ENCODE results near the gene SAMD10. TPM values are rescaled to one million over a fixed set of nuclear protein-coding genes. Genes with fewer than 3 reads are reported as not detected.
"Not testable (repeated sequence)": the region's sequence is repeated elsewhere in the genome, so short reads cannot be mapped to it uniquely, and the experiment has no call there.

The SAMD10 gene
- total RNA-seq, 1 donor from 2014 or later, result 3.8 TPM

DNA sequence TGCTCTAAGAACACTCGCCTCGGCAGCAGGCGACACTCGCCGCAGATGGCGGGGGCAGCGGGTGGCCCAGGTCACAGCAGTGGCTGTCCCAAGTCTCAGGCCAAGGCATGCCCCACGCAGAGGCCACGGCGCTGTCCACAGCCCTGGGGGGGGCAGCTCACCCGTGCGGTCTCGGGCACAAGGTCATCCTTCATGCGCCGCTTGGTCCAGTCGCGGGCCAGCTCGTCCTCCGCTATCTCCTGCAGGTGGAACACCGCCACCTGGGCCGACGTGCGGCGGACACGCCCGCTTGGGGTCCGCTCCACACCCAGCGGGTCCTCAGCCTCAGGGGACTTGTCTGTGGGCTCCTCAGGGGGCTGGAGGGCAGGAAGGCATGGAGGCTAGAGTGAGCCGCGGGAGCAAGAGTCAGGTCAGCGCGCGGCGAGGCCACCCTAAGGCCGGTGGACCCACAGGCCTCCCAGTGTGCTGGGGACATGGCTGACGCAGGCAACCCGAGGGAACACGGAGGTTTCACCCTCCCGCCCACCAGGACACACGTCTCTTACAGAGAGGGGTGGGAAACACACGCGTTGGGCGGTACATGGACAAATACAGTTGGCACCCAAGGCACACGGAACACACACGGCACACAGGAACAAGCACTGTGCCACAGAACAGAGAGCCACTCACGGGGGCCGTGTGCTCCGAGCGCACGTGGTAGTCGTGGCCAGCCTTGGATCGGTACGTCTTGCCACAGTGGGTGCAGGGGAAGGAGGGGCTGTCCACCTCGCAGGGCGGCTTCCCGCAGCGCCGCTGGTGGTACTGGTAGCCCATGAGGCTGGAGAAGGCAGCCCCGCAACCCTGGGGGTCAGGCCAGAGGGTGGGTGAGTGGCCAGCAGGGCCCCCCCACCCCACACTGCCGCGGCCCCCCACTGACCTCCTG lies 16.8 kb downstream of the SAMD10 start:
- no peak overlapping the region for H3K27ac Mint-ChIP-seq (ENCODE audit: unreplicated experiment)
- H3K36me3 Mint-ChIP-seq (ENCODE audit: low read depth), result peaks cover 6% of the 10 kb centered on the region
- H3K4me1 Mint-ChIP-seq (ENCODE audit: low read depth), result peaks cover 9% of the 10 kb centered on the region
- TF ChIP-seq, protein P1, sequence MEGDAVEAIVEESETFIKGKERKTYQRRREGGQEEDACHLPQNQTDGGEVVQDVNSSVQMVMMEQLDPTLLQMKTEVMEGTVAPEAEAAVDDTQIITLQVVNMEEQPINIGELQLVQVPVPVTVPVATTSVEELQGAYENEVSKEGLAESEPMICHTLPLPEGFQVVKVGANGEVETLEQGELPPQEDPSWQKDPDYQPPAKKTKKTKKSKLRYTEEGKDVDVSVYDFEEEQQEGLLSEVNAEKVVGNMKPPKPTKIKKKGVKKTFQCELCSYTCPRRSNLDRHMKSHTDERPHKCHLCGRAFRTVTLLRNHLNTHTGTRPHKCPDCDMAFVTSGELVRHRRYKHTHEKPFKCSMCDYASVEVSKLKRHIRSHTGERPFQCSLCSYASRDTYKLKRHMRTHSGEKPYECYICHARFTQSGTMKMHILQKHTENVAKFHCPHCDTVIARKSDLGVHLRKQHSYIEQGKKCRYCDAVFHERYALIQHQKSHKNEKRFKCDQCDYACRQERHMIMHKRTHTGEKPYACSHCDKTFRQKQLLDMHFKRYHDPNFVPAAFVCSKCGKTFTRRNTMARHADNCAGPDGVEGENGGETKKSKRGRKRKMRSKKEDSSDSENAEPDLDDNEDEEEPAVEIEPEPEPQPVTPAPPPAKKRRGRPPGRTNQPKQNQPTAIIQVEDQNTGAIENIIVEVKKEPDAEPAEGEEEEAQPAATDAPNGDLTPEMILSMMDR (IDR thresholded peaks at IDR 0.05), result no peak
- no peak overlapping the region for H3K4me3 Mint-ChIP-seq (ENCODE audit: unreplicated experiment)
- H3K27me3 Mint-ChIP-seq (ENCODE audit: low read depth), result no peaks in the 10 kb centered on the region
- no peak for DNase-seq (ENCODE audit: low spot score)
- no peaks in the 10 kb centered on the region for H3K9me3 Mint-ChIP-seq (ENCODE audit: low read depth)

DNA sequence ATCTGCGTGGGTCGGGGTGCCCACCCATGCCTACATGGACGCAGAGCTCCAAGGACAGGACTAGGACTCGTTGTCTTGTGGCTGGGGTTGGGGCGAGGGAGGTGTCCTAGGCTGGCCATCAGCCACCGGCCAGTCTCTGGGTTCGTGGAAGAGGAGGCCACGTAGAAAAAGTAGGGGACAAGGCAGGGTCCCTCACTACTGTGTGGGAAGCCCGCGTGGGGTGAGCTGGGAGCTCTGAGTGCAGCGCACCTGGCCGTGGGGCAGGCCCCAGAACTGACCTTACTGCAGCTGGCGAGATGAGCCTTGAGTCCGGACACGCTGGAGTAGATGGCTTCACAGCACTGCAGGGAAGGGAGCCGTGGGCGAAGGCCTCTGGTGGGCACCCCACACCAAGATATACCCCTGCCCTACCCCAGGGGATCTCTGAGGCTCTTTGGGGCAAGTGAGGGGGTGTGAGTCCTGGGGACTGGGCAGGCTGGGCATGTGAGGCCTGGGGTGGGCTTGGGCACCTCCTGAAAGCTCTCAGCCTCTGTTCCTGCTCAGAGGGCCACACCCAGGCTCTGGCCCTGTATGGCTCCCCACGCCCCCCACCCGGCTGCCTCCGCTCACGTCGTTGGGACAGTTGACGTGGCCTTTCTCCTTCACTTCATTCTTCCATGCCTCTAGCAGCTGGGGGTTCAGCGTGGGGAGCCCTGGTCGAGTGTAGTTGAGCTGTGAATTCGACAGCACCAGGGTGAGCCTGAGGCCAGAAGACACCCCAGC lies 17.6 kb downstream of the SAMD10 start:
- H3K9me3 Mint-ChIP-seq (ENCODE audit: low read depth), result no peaks in the 10 kb centered on the region
- TF ChIP-seq, protein P1 (IDR thresholded peaks at IDR 0.05), result no peak
- H3K4me3 Mint-ChIP-seq (ENCODE audit: unreplicated experiment), result no peak overlapping the region
- H3K27me3 Mint-ChIP-seq (ENCODE audit: low read depth), result no peaks in the 10 kb centered on the region
- H3K4me1 Mint-ChIP-seq (ENCODE audit: low read depth), result peaks cover 15% of the 10 kb centered on the region
- no peak for DNase-seq (ENCODE audit: low spot score)
- no peak overlapping the region for H3K27ac Mint-ChIP-seq (ENCODE audit: unreplicated experiment)
- peaks cover 6% of the 10 kb centered on the region for H3K36me3 Mint-ChIP-seq (ENCODE audit: low read depth)

DNA sequence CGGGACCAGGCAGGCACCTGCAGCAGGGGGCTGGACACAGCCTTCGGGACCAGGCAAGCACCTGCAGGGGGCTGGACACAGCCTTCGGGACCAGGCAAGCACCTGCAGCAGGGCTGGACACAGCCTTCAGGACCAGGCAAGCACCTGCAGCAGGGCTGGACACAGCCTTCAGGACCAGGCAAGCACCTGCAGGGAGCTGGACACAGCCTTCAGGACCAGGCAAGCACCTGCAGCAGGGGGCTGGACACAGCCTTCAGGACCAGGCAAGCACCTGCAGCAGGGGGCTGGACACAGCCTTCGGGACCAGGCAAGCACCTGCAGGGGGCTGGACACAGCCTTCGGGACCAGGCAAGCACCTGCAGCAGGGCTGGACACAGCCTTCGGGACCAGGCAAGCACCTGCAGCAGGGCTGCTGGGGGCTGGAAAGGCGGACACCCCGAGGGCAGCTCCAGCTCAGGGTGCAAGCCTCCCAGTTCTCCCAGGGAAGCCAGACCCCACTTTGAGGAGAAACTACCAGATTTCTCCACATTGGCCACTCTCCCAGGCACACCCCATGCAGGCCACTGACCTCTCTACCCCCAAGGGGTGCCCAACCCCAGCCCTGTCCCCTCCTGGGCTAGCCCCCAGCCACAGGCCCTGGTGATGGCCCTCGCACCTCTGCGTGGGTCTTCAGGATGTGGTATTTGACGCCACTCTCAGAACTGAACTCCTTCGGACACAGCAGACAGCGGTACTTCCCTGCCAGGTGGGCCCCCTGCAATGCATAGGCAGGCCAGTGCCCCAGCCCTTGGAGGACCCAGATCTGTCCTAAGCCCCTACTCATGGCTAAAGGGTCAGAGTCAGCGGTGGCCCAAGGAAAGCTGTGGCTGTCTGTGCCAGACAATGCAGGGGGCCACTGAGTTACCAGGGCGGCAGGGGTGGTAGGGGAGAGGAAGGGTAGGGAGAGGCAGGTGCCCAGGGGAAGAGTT lies 18.5 kb downstream of the SAMD10 start:
- H3K4me3 Mint-ChIP-seq (ENCODE audit: unreplicated experiment); H3K27ac Mint-ChIP-seq (ENCODE audit: unreplicated experiment): not testable (repeated sequence)

DNA sequence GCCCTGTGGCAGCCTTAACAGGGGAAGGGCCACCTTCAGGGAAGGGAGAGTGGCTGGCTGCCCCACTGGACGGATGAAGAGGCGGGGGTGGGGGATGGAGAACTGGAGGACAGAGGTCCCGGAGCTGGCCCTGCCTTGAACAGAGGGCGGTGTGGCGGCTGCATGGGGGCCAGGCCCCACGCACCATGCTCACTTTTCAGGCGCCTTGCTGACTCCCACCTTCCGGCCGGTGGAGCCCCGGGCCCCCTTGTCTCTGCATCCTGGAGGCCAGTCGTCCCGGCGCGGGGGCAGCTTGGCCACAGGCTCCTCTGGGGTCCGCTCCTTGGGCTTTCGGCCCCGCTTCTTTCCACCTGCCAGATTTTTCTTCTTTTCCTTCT lies 19.8 kb downstream of the SAMD10 start:
- no peak overlapping the region for H3K4me3 Mint-ChIP-seq (ENCODE audit: unreplicated experiment)
- TF ChIP-seq, protein P1 (IDR thresholded peaks at IDR 0.05), result no peak
- peaks cover 4% of the 10 kb centered on the region for H3K36me3 Mint-ChIP-seq (ENCODE audit: low read depth)
- no peaks in the 10 kb centered on the region for H3K9me3 Mint-ChIP-seq (ENCODE audit: low read depth)
- no peak for DNase-seq (ENCODE audit: low spot score)
- H3K27ac Mint-ChIP-seq (ENCODE audit: unreplicated experiment), result no peak overlapping the region
- no peaks in the 10 kb centered on the region for H3K27me3 Mint-ChIP-seq (ENCODE audit: low read depth)
- H3K4me1 Mint-ChIP-seq (ENCODE audit: low read depth), result peaks cover 21% of the 10 kb centered on the region

More for the DNA sequence above, 18.5 kb downstream of the SAMD10 start:
- peaks cover 15% of the 10 kb centered on the region for H3K4me1 Mint-ChIP-seq (ENCODE audit: low read depth)
- H3K36me3 Mint-ChIP-seq (ENCODE audit: low read depth); DNase-seq (ENCODE audit: low spot score); H3K9me3 Mint-ChIP-seq (ENCODE audit: low read depth); H3K27me3 Mint-ChIP-seq (ENCODE audit: low read depth): not testable (repeated sequence)

DNA sequence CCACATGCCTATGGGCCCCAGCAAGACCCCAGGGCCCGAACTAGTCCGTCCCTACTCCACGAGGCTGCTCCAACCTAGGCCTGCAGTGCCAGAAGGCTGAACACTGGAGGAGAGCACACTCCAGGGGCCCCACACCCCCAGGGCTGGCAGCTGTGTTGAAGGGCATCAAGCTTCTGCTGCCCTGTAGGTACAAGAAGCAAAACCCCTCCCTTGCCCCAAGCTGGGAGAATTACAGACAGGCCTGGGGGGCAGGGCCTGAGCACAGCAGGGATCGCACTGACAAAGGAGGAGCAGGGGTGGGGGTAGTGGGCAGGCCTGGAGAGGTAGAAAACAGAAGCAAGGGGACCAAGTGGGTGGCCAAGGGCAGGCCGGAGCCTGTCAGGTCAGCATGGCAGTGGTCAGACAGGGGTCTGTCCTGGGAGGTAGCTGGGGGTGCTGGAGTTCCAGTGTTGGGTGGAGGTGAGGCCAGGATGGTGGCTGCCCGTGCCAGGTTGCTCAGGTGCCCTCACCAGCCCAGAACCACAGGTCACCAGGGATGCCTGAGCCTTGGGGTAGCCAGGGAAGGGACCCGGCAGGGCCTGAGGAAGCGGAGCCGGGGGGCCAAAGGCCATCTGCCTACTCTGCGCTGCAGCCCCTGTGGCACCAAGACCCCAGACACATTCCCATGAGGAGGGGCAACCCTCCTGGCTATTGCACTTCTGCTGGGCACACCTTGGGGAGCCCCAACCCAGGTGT lies 20.3 kb downstream of the SAMD10 start:
- Mint-ChIP-seq H3K27ac (ENCODE audit: unreplicated experiment) (no peak overlapping the region), H3K4me3 (ENCODE audit: unreplicated experiment) (no peak overlapping the region), H3K9me3 (ENCODE audit: low read depth) (no peaks in the 10 kb centered on the region), H3K27me3 (ENCODE audit: low read depth) (no peaks in the 10 kb centered on the region), H3K36me3 (ENCODE audit: low read depth) (peaks cover 4% of the 10 kb centered on the region), H3K4me1 (ENCODE audit: low read depth) (peaks cover 27% of the 10 kb centered on the region)
- TF ChIP-seq, protein P1 (IDR thresholded peaks at IDR 0.05), result no peak
- no peak for DNase-seq (ENCODE audit: low spot score)

All from chondrocyte (in vitro differentiated cells).